HepG2 (cell line): ENCODE results near the gene AKR7A2. TPM values are rescaled to one million over a fixed set of nuclear protein-coding genes. Genes with fewer than 3 reads are reported as not detected.

ENCODE experiments used
- ATAC-seq: fragments of 200-7000 bp; cut with Tn5 transposase; 3 replicates; pipeline ENCODE4 v1.9.1; 2020; ENCODE audit warnings: mild to moderate bottlenecking, moderate library complexity
- BruUV-seq: library from RNA; stranded (reverse); fragments of 400-500 nt; replicated peaks from 2 replicates; lab custom pipeline; 2021; lab: Mats Ljungman, UMichigan
- CTCF ChIA-PET: fragments of 300-600 bp; formaldehyde crosslinking; extraction: SDS; loops from one replicate; lab custom pipeline; 2021; ENCODE audit warnings: low total read pairs, inconsistent platforms, low intra/inter-chr PET ratio; lab: Yijun Ruan, JAX
- POLR2A ChIA-PET: fragments of 350-600 bp; sonication (Branson Sonifier 250); formaldehyde crosslinking; loops from one replicate; lab custom pipeline; 2020; ENCODE audit warnings: antibody characterized with exemption, inconsistent platforms; lab: Yijun Ruan, JAX
- DNase-seq: peaks from one replicate; pipeline ENCODE4 v3.0.0-alpha.2; 2015; ENCODE audit warnings: low spot score
- FAIRE-seq: peaks from 3 replicates; lab custom pipeline; 2011; peaks lifted over from hg19 to GRCh38; lab: Jason Lieb, UNC
- H2AFZ ChIP-seq: one replicate; pipeline ENCODE4 v1.6.1; 2011; ENCODE audit warnings: low read length, inconsistent platforms
- H3K27ac ChIP-seq: fragments of 300-600 bp; 3 replicates; pipeline ENCODE4 v1.8.0; 2011; ENCODE audit warnings: mixed run types, mild to moderate bottlenecking, mixed read lengths, low read length, inconsistent platforms; ENCODE audit not compliant: insufficient read depth; ENCODE audit errors: extremely low read length
- H3K27me3 ChIP-seq, 2 experiments: fragments of 200-600 bp in 1 of 2; 2 replicates in 1 of 2; 3 replicates in 1 of 2; pipeline versions ENCODE4 v1.6.0 to v1.8.0; 2011; ENCODE audit warnings: low read length in 2 of 2, mild to moderate bottlenecking in 2 of 2, moderate library complexity in 2 of 2, inconsistent platforms in 1 of 2; ENCODE audit not compliant: insufficient read depth in 2 of 2, control insufficient read depth in 1 of 2
- H3K36me3 ChIP-seq, 2 experiments: fragments of 200-600 bp in 1 of 2; replicated peaks in 1 of 2; 2 replicates in 1 of 2; 3 replicates in 1 of 2; pipeline versions ENCODE4 v1.5.1 to v1.8.0; 2011; ENCODE audit warnings: low read length in 2 of 2, inconsistent platforms in 1 of 2; ENCODE audit not compliant: insufficient read depth in 2 of 2, control insufficient read depth in 1 of 2
- H3K4me1 ChIP-seq: 2 replicates; pipeline ENCODE4 v1.5.1; 2012; ENCODE audit warnings: low read length, inconsistent platforms; ENCODE audit not compliant: insufficient read depth
- H3K4me2 ChIP-seq: 2 replicates; pipeline ENCODE4 v1.6.0; 2011; ENCODE audit warnings: low read depth, low read length, inconsistent platforms
- H3K4me3 ChIP-seq, 3 experiments: fragments of 200-600 bp in 1 of 3; sonication (generic), shearing (Covaris generic) in 1 of 3; replicated peaks in 1 of 3; 2 replicates each; pipeline ENCODE4 v1.5.1; 2011 to 2016; ENCODE audit warnings: low read length in 3 of 3, inconsistent platforms in 2 of 3, low read depth in 2 of 3, mild to moderate bottlenecking in 2 of 3, control low read depth in 1 of 3, mixed read lengths in 1 of 3; ENCODE audit not compliant: insufficient read depth in 1 of 3
- H3K79me2 ChIP-seq: one replicate; pipeline ENCODE4 v1.6.1; 2011; ENCODE audit warnings: low read length, inconsistent platforms; ENCODE audit not compliant: insufficient read depth
- H3K9ac ChIP-seq: 2 replicates; pipeline ENCODE4 v1.6.0; 2011; ENCODE audit warnings: mild to moderate bottlenecking, low read depth, low read length, inconsistent platforms; ENCODE audit not compliant: insufficient read depth
- H3K9me3 ChIP-seq: 2 replicates; pipeline ENCODE4 v1.5.1; 2012; ENCODE audit warnings: mild to moderate bottlenecking, low read length
- H4K20me1 ChIP-seq: 2 replicates; pipeline ENCODE4 v1.6.0; 2011; ENCODE audit warnings: inconsistent platforms, mild to moderate bottlenecking, low read length, moderate library complexity; ENCODE audit not compliant: insufficient read depth
- ARHGAP35 ChIP-seq: sonication (generic); formaldehyde crosslinking; IDR thresholded peaks from 2 replicates; pipeline ENCODE4 v1.9.0; 2022; ENCODE audit warnings: mild to moderate bottlenecking, inconsistent platforms, moderate library complexity, missing genetic modification reagents, borderline replicate concordance
- CEBPB ChIP-seq: IDR thresholded peaks from 2 replicates; pipeline ENCODE4 v1.6.1; 2011; ENCODE audit warnings: low read depth, low read length, improper control_type of control experiment, borderline replicate concordance
- CHD4 ChIP-seq: fragments of 200-600 bp; sonication (generic); IDR thresholded peaks from 2 replicates; pipeline ENCODE4 v1.7.0; 2017; ENCODE audit warnings: mild to moderate bottlenecking, low read length, borderline replicate concordance
- ERF ChIP-seq: IDR thresholded peaks from 2 replicates; pipeline ENCODE4 v1.6.1; 2018; ENCODE audit warnings: missing biosample characterization, missing genetic modification reagents
- ETV6 ChIP-seq: sonication (generic); formaldehyde crosslinking; conservative IDR thresholded peaks from 2 replicates; pipeline ENCODE4 v1.4.0; 2020; ENCODE audit warnings: missing genetic modification reagents
- GLI4 ChIP-seq: sonication (generic); formaldehyde crosslinking; IDR thresholded peaks from 2 replicates; pipeline ENCODE4 v1.5.1; 2020; ENCODE audit warnings: missing genetic modification reagents, mild to moderate bottlenecking, moderate library complexity, borderline replicate concordance
- KLF6 ChIP-seq: IDR thresholded peaks from 2 replicates; pipeline ENCODE4 v1.8.0; 2016; ENCODE audit warnings: missing biosample characterization, missing genetic modification reagents
- NBN ChIP-seq: fragments of 450-650 bp; conservative IDR thresholded peaks from 2 replicates; pipeline ENCODE4 v1.6.1; 2017
- SNRNP70 ChIP-seq: fragments of 200-400 bp; formaldehyde crosslinking; IDR thresholded peaks from 2 replicates; pipeline ENCODE4 v1.6.1; 2017; ENCODE audit warnings: mild to moderate bottlenecking, low read depth, low read length, moderate library complexity
- ZNF17 ChIP-seq: sonication (generic); formaldehyde crosslinking; IDR thresholded peaks from 2 replicates; pipeline ENCODE4 v1.5.0; 2020; ENCODE audit warnings: mild to moderate bottlenecking, missing genetic modification reagents
- ZNF569 ChIP-seq: sonication (generic); formaldehyde crosslinking; IDR thresholded peaks from 2 replicates; pipeline ENCODE4 v1.5.0; 2020; ENCODE audit warnings: mild to moderate bottlenecking, missing genetic modification reagents, moderate library complexity, borderline replicate concordance
- ZNF619 ChIP-seq: sonication (generic); formaldehyde crosslinking; IDR thresholded peaks from 2 replicates; pipeline ENCODE4 v1.4.0; 2020; ENCODE audit warnings: mild to moderate bottlenecking, missing genetic modification reagents
- ZNF790 ChIP-seq: sonication (generic); formaldehyde crosslinking; IDR thresholded peaks from 2 replicates; pipeline ENCODE4 v1.8.0; 2022; ENCODE audit warnings: missing genetic modification reagents, mild to moderate bottlenecking, borderline replicate concordance
- ZZZ3 ChIP-seq: sonication (generic); formaldehyde crosslinking; IDR thresholded peaks from 2 replicates; pipeline ENCODE4 v1.4.0; 2020; ENCODE audit warnings: missing genetic modification reagents, mild to moderate bottlenecking, borderline replicate concordance
- WGBS: methylation state at CpG from one replicate; pipeline ENCODE4 v1.1.6; 2017; ENCODE audit warnings: low lambda C conversion rate; 5-methylcytosine and 5-hydroxymethylcytosine counted together
- in situ Hi-C: cut with HindIII; loops from 2 replicates; pipeline ENCODE4 v1.10.0; 2017; ENCODE audit warnings: low pct_unique_long_range_greater_than_20kb; ENCODE audit not compliant: extremely low pct_ligation_motif_present
- intact Hi-C: fragments of 100-400 bp; cut with micrococcal nuclease; formaldehyde crosslinking; loops from one replicate; pipeline ENCODE4 v1.10.0; 2022; ENCODE audit not compliant: unreplicated experiment
- polyA plus RNA-seq, 8 experiments: library from polyadenylated mRNA; depleted of rRNA in 3 of 8; stranded (reverse) in 7 of 8; unstranded in 1 of 8; fragments of >200 nt; fragmentation: Illumina TruSeq in 4 of 8; extraction: Trizol in 4 of 8; gene quantifications; 2 replicates each; pipeline versions ENCODE4 v1.2.1 to v1.2.3, GENCODE V29; 2011 to 2016; ENCODE audit warnings: low read depth in 4 of 8, missing spikeins in 1 of 8, mixed read lengths in 1 of 8; ENCODE audit not compliant: insufficient read depth in 1 of 8
- total RNA-seq, 5 experiments: library from RNA; depleted of rRNA; stranded (reverse); fragments of >200 nt; fragmentation: Illumina TruSeq; extraction: Trizol; gene quantifications; 2 replicates each; pipeline ENCODE4 v1.2.3, GENCODE V29; 2016; ENCODE audit warnings: low read depth in 1 of 5
- TF ChIP-seq, protein P1 (sequence below): sonication (generic); formaldehyde crosslinking; IDR thresholded peaks from 2 replicates; pipeline ENCODE4 v1.4.0; 2020; ENCODE audit warnings: missing genetic modification reagents, borderline replicate concordance
- TF ChIP-seq, protein P2 (sequence below): IDR thresholded peaks from 2 replicates; pipeline ENCODE4 v1.6.1; 2012; ENCODE audit warnings: inconsistent platforms
- TF ChIP-seq, protein P3 (sequence below): IDR thresholded peaks from 2 replicates; pipeline ENCODE4 v1.6.1; 2012; ENCODE audit warnings: low read length, improper control_type of control experiment

The AKR7A2 gene
- total and polyA plus RNA-seq, 2 of the 13 experiments (the other 11 are each of a cell fraction or from before 2014, with no cell fraction given), result 45.2 to 75.6 TPM

DNA sequence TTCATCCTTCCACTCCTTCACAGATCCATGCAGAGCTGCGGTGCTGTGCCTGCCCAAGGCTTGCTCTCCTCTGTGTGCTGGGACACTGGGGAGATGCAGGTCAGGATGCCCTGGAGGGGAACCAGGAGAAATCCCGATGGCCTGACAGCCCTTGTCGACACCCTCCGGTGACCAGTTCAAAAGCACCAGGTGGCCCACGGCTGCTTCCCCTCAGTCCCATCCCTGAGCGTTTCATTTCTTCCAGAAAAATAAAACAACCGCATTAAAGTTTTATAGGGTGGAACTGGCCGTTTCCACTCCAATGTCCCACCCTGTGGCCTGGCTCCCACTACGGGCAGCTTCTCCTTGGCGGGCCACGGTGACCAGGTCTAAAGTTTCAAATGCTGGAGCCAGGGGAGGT lies 48.5 kb upstream of the AKR7A2 start:
- no peak overlapping the region for H3K9ac ChIP-seq

More for the DNA sequence above, 48.5 kb upstream of the AKR7A2 start:
- DNase-seq, result no peak
- Histone ChIP-seq H3K4me1 (peaks cover 15% of the 10 kb centered on the region; the same call in 1 of the 2 replicates), H3K9me3 (no peaks in the 10 kb centered on the region)
- 95% methylated on average over 11 of the region's 11 CpGs for WGBS
- CTCF ChIA-PET, result no interaction called here
- no peak for TF ChIP-seq ZNF790 (CRISPR knock-in tag)
- no peak for TF ChIP-seq ARHGAP35
- no peak for TF ChIP-seq ZNF569
- TF ChIP-seq KLF6 (CRISPR knock-in tag), result no peak
- TF ChIP-seq ZNF619, result no peak
- TF ChIP-seq, protein P1, sequence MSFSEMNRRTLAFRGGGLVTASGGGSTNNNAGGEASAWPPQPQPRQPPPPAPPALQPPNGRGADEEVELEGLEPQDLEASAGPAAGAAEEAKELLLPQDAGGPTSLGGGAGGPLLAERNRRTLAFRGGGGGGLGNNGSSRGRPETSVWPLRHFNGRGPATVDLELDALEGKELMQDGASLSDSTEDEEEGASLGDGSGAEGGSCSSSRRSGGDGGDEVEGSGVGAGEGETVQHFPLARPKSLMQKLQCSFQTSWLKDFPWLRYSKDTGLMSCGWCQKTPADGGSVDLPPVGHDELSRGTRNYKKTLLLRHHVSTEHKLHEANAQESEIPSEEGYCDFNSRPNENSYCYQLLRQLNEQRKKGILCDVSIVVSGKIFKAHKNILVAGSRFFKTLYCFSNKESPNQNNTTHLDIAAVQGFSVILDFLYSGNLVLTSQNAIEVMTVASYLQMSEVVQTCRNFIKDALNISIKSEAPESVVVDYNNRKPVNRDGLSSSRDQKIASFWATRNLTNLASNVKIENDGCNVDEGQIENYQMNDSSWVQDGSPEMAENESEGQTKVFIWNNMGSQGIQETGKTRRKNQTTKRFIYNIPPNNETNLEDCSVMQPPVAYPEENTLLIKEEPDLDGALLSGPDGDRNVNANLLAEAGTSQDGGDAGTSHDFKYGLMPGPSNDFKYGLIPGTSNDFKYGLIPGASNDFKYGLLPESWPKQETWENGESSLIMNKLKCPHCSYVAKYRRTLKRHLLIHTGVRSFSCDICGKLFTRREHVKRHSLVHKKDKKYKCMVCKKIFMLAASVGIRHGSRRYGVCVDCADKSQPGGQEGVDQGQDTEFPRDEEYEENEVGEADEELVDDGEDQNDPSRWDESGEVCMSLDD (CRISPR knock-in tag), result no peak
- no peak for TF ChIP-seq CEBPB
- TF ChIP-seq ZNF17 (CRISPR knock-in tag), result no peak
- TF ChIP-seq GLI4 (CRISPR knock-in tag), result no peak
- TF ChIP-seq ZZZ3 (CRISPR knock-in tag), result no peak
- TF ChIP-seq CHD4, result no peak
- TF ChIP-seq, protein P2, sequence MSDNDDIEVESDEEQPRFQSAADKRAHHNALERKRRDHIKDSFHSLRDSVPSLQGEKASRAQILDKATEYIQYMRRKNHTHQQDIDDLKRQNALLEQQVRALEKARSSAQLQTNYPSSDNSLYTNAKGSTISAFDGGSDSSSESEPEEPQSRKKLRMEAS, result no peak
- TF ChIP-seq SNRNP70, result no peak
- no peak for TF ChIP-seq ERF (CRISPR knock-in tag)
- no peak for TF ChIP-seq NBN
- TF ChIP-seq, protein P3, sequence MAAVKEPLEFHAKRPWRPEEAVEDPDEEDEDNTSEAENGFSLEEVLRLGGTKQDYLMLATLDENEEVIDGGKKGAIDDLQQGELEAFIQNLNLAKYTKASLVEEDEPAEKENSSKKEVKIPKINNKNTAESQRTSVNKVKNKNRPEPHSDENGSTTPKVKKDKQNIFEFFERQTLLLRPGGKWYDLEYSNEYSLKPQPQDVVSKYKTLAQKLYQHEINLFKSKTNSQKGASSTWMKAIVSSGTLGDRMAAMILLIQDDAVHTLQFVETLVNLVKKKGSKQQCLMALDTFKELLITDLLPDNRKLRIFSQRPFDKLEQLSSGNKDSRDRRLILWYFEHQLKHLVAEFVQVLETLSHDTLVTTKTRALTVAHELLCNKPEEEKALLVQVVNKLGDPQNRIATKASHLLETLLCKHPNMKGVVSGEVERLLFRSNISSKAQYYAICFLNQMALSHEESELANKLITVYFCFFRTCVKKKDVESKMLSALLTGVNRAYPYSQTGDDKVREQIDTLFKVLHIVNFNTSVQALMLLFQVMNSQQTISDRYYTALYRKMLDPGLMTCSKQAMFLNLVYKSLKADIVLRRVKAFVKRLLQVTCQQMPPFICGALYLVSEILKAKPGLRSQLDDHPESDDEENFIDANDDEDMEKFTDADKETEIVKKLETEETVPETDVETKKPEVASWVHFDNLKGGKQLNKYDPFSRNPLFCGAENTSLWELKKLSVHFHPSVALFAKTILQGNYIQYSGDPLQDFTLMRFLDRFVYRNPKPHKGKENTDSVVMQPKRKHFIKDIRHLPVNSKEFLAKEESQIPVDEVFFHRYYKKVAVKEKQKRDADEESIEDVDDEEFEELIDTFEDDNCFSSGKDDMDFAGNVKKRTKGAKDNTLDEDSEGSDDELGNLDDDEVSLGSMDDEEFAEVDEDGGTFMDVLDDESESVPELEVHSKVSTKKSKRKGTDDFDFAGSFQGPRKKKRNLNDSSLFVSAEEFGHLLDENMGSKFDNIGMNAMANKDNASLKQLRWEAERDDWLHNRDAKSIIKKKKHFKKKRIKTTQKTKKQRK, result no peak
- TF ChIP-seq ETV6 (CRISPR knock-in tag), result no peak
- TF ChIP-seq, all 625 proteins: peak for 0
- no peaks in the 10 kb centered on the region for H3K27me3 ChIP-seq
- H2AFZ ChIP-seq, result no peak overlapping the region
- ATAC-seq (no peak), FAIRE-seq (no peak)
- H3K79me2 ChIP-seq, result no peaks in the 10 kb centered on the region
- H3K36me3 ChIP-seq, result peaks cover 25 to 45% of the 10 kb centered on the region in 2 experiments
- intact Hi-C loops, result no loop called here
- in situ Hi-C loops, result no loop called here
- BruUV-seq, result no TSS peak
- H4K20me1 ChIP-seq, result no peaks in the 10 kb centered on the region
- no peak overlapping the region for H3K27ac ChIP-seq
- no peak overlapping the region for H3K4me3 ChIP-seq
- H3K4me2 ChIP-seq, result no peak overlapping the region
- POLR2A ChIA-PET, result no interaction called here
